Measurements from ENCODE around the gene POLE2. TPM values are rescaled to one million over a fixed set of nuclear protein-coding genes. Genes with fewer than 3 reads are reported as not detected.

The POLE2 gene
- total and polyA plus RNA-seq, 2 of the 13 experiments (the other 11 are each of a cell fraction or from before 2014, with no cell fraction given), result 16.6 to 37.0 TPM

- TF ChIP-seq E2F5 (CRISPR knock-in tag; conservative IDR thresholded peaks at IDR 0.05) (peak; percentile 93), ARID2 (CRISPR knock-in tag; IDR thresholded peaks at IDR 0.05; ENCODE audit: borderline replicate concordance) (0 out of 2 replicates have a peak, but pooled peaks have one; percentile 27), HIC2 (CRISPR knock-in tag; IDR thresholded peaks at IDR 0.05; ENCODE audit: low read depth) (no peak), ZC3H13 (CRISPR knock-in tag; IDR thresholded peaks at IDR 0.05) (0 out of 2 replicates have a peak, but pooled peaks have one; percentile 21), HNF1A (IDR thresholded peaks at IDR 0.05; ENCODE audit: low read depth) (no peak), HNF1A (CRISPR knock-in tag; IDR thresholded peaks at IDR 0.05; ENCODE audit: borderline replicate concordance) (peak; percentile 75; the same call in 1 of the 2 replicates), MNT (IDR thresholded peaks at IDR 0.05) (no peak), ATF7 (IDR thresholded peaks at IDR 0.05) (no peak), ATF7 (CRISPR knock-in tag; IDR thresholded peaks at IDR 0.05) (no peak; the same call in 1 of the 2 replicates), GLI4 (CRISPR knock-in tag; IDR thresholded peaks at IDR 0.05; ENCODE audit: borderline replicate concordance) (peak; percentile 81; the same call in 1 of the 2 replicates), ZC3H4 (CRISPR knock-in tag; IDR thresholded peaks at IDR 0.05; ENCODE audit: borderline replicate concordance) (no peak), ZBED4 (CRISPR knock-in tag; IDR thresholded peaks at IDR 0.05; ENCODE audit: borderline replicate concordance) (no peak), MTF2 (CRISPR knock-in tag; IDR thresholded peaks at IDR 0.05; ENCODE audit: borderline replicate concordance) (no peak), RORA (CRISPR knock-in tag; IDR thresholded peaks at IDR 0.05) (no peak), ZNF496 (CRISPR knock-in tag; IDR thresholded peaks at IDR 0.05; ENCODE audit: insufficient replicate concordance) (no peak), CCAR2 (optimal IDR thresholded peaks at IDR 0.05; ENCODE audit: low read depth, low read length) (no peak)
These were observed at the start of gene POLE2 (continued) for GRCh38 chr14:49687942-49688700.
